CD4-positive, CD25-positive, alpha-beta regulatory T cell (primary cell): ENCODE results near the gene SYF2. TPM values are rescaled to one million over a fixed set of nuclear protein-coding genes. Genes with fewer than 3 reads are reported as not detected.
"Not testable (repeated sequence)": the region's sequence is repeated elsewhere in the genome, so short reads cannot be mapped to it uniquely, and the experiment has no call there.

ENCODE experiments used
- ATAC-seq, 2 donors: fragments of 150-1000 bp; cut with Tn5 transposase; one replicate each; pipeline ENCODE4 v1.10.0; 2021; ENCODE audit warnings: low read depth in 2 of 2, moderate number of reproducible peaks in 2 of 2, moderate library complexity in 1 of 2
- DNase-seq, 3 donors: peaks; one replicate each; pipeline versions ENCODE4 v3.0.0 to v3.0.0-alpha.2; 2012 to 2022; ENCODE audit warnings: mixed read lengths in 1 of 3
- H3K27ac ChIP-seq: one replicate; pipeline ENCODE4 v1.7.0; 2013; ENCODE audit warnings: mild to moderate bottlenecking, low read length; ENCODE audit not compliant: insufficient read depth, poor library complexity, severe bottlenecking
- H3K27me3 ChIP-seq: one replicate; pipeline ENCODE4 v1.7.0; 2013; ENCODE audit warnings: low read length; ENCODE audit not compliant: control insufficient read depth, insufficient read depth
- H3K36me3 ChIP-seq: one replicate; pipeline ENCODE4 v1.7.0; 2013; ENCODE audit warnings: mild to moderate bottlenecking, low read length, moderate library complexity; ENCODE audit not compliant: control insufficient read depth, insufficient read depth
- H3K4me1 ChIP-seq: 2 replicates; pipeline ENCODE4 v1.7.0; 2013; ENCODE audit warnings: mild to moderate bottlenecking, low read length; ENCODE audit not compliant: insufficient read depth, control insufficient read depth, poor library complexity, severe bottlenecking
- H3K4me3 ChIP-seq: one replicate; pipeline ENCODE4 v1.7.0; 2013; ENCODE audit warnings: low read depth, mild to moderate bottlenecking, low read length, moderate library complexity
- H3K9me3 ChIP-seq, 2 experiments: 1 replicate in 1 of 2; 2 replicates in 1 of 2; pipeline ENCODE4 v1.7.0; 2013; ENCODE audit warnings: low read length in 2 of 2, mild to moderate bottlenecking in 1 of 2, moderate library complexity in 1 of 2; ENCODE audit not compliant: control insufficient read depth in 2 of 2
- H3K27ac Mint-ChIP-seq, 3 donors: one replicate each; pipeline ENCODE4 v1.8.0; 2020 to 2022; ENCODE audit warnings: mild to moderate bottlenecking in 3 of 3, mixed read lengths in 3 of 3, moderate library complexity in 2 of 3
- H3K27me3 Mint-ChIP-seq: one replicate; pipeline ENCODE4 v1.8.0; 2022; ENCODE audit warnings: mild to moderate bottlenecking, mixed read lengths
- H3K36me3 Mint-ChIP-seq: one replicate; pipeline ENCODE4 v1.8.0; 2020; ENCODE audit warnings: mixed read lengths
- H3K4me1 Mint-ChIP-seq, 4 donors: one replicate each; pipeline ENCODE4 v1.8.0; 2020 to 2022; ENCODE audit warnings: mixed read lengths in 4 of 4, mild to moderate bottlenecking in 1 of 4
- H3K4me3 Mint-ChIP-seq, 4 donors: one replicate each; pipeline ENCODE4 v1.8.0; 2020 to 2022; ENCODE audit warnings: mild to moderate bottlenecking in 4 of 4, mixed read lengths in 4 of 4, moderate library complexity in 3 of 4
- H3K9me3 Mint-ChIP-seq, 7 donors: one replicate each; pipeline ENCODE4 v1.8.0; 2020 to 2022; ENCODE audit warnings: mixed read lengths in 7 of 7, mild to moderate bottlenecking in 3 of 7, moderate library complexity in 2 of 7
- polyA plus RNA-seq, 4 donors: library from polyadenylated mRNA; unstranded; fragments of 300-500 nt; fragmentation: Illumina TruSeq; gene quantifications; one replicate each; pipeline ENCODE4 v1.2.3, GENCODE V29; 2021
- total RNA-seq: library from RNA; stranded (reverse); gene quantifications from one replicate; pipeline ENCODE4 v1.2.3, GENCODE V29; 2022

SYF2 gene
- total and polyA plus RNA-seq, 5 donors from 2014 or later = 65.6 to 97.1 (median 76.5) TPM

GRCh38 chr1:25245393-25245792, 13.1 kb upstream of the SYF2 start:
- ATAC-seq (no peak), DNase-seq (no peak)
- Mint-ChIP-seq H3K4me1 (peaks cover 30 to 69% (median 55%) of the 10 kb centered on the region in 4 donors), H3K27ac (peak overlapping the region; percentile 99 to 100 (median 100)), H3K4me3 (peak overlapping the region; percentile 92 to 98 (median 98)), H3K27me3 (peaks cover 6% of the 10 kb centered on the region), H3K9me3 (no peaks in the 10 kb centered on the region), H3K36me3 (peaks cover 40% of the 10 kb centered on the region)
- H3K27me3 ChIP-seq = no peaks in the 10 kb centered on the region
- peak overlapping the region; percentile 99 for H3K27ac ChIP-seq
- peak overlapping the region; percentile 94 for H3K4me3 ChIP-seq
- peaks cover 45% of the 10 kb centered on the region for H3K36me3 ChIP-seq
- H3K9me3 ChIP-seq = no peaks in the 10 kb centered on the region
- peaks cover 62% of the 10 kb centered on the region for H3K4me1 ChIP-seq

DNA sequence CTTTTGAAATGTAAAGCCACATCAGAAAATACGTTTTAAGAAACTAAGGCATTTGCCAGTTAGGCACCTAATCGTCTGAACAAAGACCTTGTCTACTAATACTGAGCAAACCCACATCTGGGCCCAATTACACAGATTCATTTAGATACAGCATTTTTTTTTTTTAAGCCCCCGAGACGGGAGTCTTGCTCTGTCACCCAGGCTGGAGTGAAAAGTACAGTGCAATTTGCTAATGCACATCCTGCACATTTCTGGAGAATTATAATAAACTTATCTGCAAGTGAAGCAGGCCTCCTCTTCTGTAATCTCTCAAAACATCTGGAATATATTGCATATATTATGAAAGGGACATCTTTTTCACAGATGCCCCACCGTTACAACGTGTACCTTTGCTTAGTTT, 11.6 kb upstream of the SYF2 start:
- H3K27me3 ChIP-seq = no peaks in the 10 kb centered on the region
- H3K36me3 ChIP-seq = peaks cover 45% of the 10 kb centered on the region
- Mint-ChIP-seq H3K4me1 (peaks cover 38 to 83% (median 68%) of the 10 kb centered on the region in 4 donors), H3K9me3 (no peaks in the 10 kb centered on the region), H3K36me3 (peaks cover 40% of the 10 kb centered on the region), H3K4me3 (peak overlapping the region; percentile 67 to 98 (median 93)), H3K27me3 (peaks cover 10% of the 10 kb centered on the region), H3K27ac (peak overlapping the region in 2 of 3 donors; percentile 11 to 42)
- H3K27ac ChIP-seq = peak overlapping the region; percentile 31
- H3K4me3 ChIP-seq = peak overlapping the region; percentile 94
- DNase-seq (no peak), ATAC-seq (no peak)
- no peaks in the 10 kb centered on the region for H3K9me3 ChIP-seq
- peaks cover 77% of the 10 kb centered on the region for H3K4me1 ChIP-seq

- peak overlapping the region; percentile 93 for H3K4me3 ChIP-seq
These were observed 7.6 kb upstream of the SYF2 start for GRCh38 chr1:25239681-25240541.

DNA sequence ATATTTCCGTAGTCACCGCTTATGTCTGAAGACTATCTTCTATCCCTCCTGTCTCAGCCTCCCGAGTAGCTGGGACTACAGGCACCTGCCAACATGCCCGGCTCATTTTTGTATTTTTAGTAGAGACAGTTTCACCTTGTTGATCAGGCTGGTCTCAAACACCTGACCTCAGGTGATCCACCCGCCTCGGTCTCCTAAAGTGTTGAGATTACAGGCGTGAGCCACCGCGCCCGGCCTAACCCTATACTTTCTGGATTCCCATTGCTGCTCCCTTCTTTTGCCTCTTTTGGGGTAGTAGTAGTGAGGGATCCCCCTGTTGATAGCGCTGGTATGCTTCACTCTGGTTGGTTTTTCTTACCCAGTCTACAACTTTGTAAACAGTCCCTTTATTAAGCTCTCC, 5.7 kb upstream of the SYF2 start:
- Mint-ChIP-seq H3K4me3 (peak overlapping the region in 1 of 4 donors; percentile 70), H3K27ac (no peak overlapping the region), H3K9me3 (no peaks in the 10 kb centered on the region), H3K4me1 (peaks cover 24 to 54% (median 40%) of the 10 kb centered on the region in 4 donors), H3K36me3 (peaks cover 19% of the 10 kb centered on the region), H3K27me3 (peaks cover 4% of the 10 kb centered on the region)
- peaks cover 18% of the 10 kb centered on the region for H3K36me3 ChIP-seq
- H3K27ac ChIP-seq = no peak overlapping the region
- peaks cover 46% of the 10 kb centered on the region for H3K4me1 ChIP-seq
- no peaks in the 10 kb centered on the region for H3K9me3 ChIP-seq
- ATAC-seq (no peak), DNase-seq (no peak)
- no peak overlapping the region for H3K4me3 ChIP-seq
- no peaks in the 10 kb centered on the region for H3K27me3 ChIP-seq

More at GRCh38 chr1:25239681-25240541, 7.6 kb upstream of the SYF2 start:
- no peaks in the 10 kb centered on the region for H3K27me3 ChIP-seq
- Mint-ChIP-seq H3K36me3 (peaks cover 26% of the 10 kb centered on the region), H3K27ac (peak overlapping the region; percentile 95 to 97 (median 97)), H3K9me3 (no peaks in the 10 kb centered on the region), H3K4me1 (peaks cover 30 to 64% (median 54%) of the 10 kb centered on the region in 4 donors), H3K27me3 (peaks cover 4% of the 10 kb centered on the region), H3K4me3 (peak overlapping the region; percentile 91 to 98 (median 95))
- peaks cover 37% of the 10 kb centered on the region for H3K36me3 ChIP-seq
- peak overlapping the region; percentile 87 for H3K27ac ChIP-seq
- peak; percentile 75 to 91 (median 79) for DNase-seq
- H3K9me3 ChIP-seq = no peaks in the 10 kb centered on the region
- H3K4me1 ChIP-seq = peaks cover 56% of the 10 kb centered on the region
- peak; percentile 84 to 86 for ATAC-seq

GRCh38 chr1:25236261-25236660, 4.0 kb upstream of the SYF2 start:
- H3K27ac ChIP-seq, H3K36me3 ChIP-seq, ATAC-seq, H3K4me3 ChIP-seq, H3K27me3 ChIP-seq, H3K27ac Mint-ChIP-seq, H3K27me3 Mint-ChIP-seq, H3K9me3 ChIP-seq, DNase-seq, H3K9me3 Mint-ChIP-seq: not testable (repeated sequence)
- H3K4me1 ChIP-seq = peaks cover 47% of the 10 kb centered on the region
- H3K4me3 Mint-ChIP-seq = peak overlapping the region in 1 of 4 donors; percentile 70
- peaks cover 10% of the 10 kb centered on the region for H3K36me3 Mint-ChIP-seq
- H3K4me1 Mint-ChIP-seq = peaks cover 23 to 48% (median 34%) of the 10 kb centered on the region in 4 donors

GRCh38 chr1:25235411-25235810, 3.1 kb upstream of the SYF2 start:
- not testable (repeated sequence) for DNase-seq, H3K27me3 Mint-ChIP-seq, H3K27ac ChIP-seq, H3K36me3 ChIP-seq, H3K9me3 Mint-ChIP-seq, H3K9me3 ChIP-seq, H3K27ac Mint-ChIP-seq, ATAC-seq, H3K27me3 ChIP-seq, H3K4me3 ChIP-seq
- H3K4me3 Mint-ChIP-seq = peak overlapping the region in 1 of 4 donors; percentile 61
- H3K4me1 ChIP-seq = peaks cover 46% of the 10 kb centered on the region
- peaks cover 10% of the 10 kb centered on the region for H3K36me3 Mint-ChIP-seq
- peaks cover 24 to 52% (median 30%) of the 10 kb centered on the region in 4 donors for H3K4me1 Mint-ChIP-seq

- H3K36me3 Mint-ChIP-seq = peaks cover 18% of the 10 kb centered on the region
- peak overlapping the region; percentile 94 for H3K27ac ChIP-seq
- no peaks in the 10 kb centered on the region for H3K9me3 ChIP-seq
- H3K9me3 Mint-ChIP-seq = peaks cover 0 to under 1% (median 0%) of the 10 kb centered on the region in 7 donors
- no peaks in the 10 kb centered on the region for H3K27me3 ChIP-seq
- H3K36me3 ChIP-seq = peaks cover 22% of the 10 kb centered on the region
- peak overlapping the region; percentile 95 for H3K4me3 ChIP-seq
- DNase-seq (peak; percentile 43 to 91 (median 53)), ATAC-seq (peak; percentile 43 to 47)
- H3K4me3 Mint-ChIP-seq = no peak overlapping the region
- peaks cover 30% of the 10 kb centered on the region for H3K4me1 ChIP-seq
- H3K27me3 Mint-ChIP-seq = no peaks in the 10 kb centered on the region
- peaks cover 15 to 47% (median 27%) of the 10 kb centered on the region in 4 donors for H3K4me1 Mint-ChIP-seq
- H3K27ac Mint-ChIP-seq = no peak overlapping the region
These were observed 823 bp upstream of the SYF2 start for GRCh38 chr1:25232866-25233784.
